Central memory CD4-positive, alpha-beta T cell (primary cell): Measurements from ENCODE around the gene AMN.

Experiments used
- DNase-seq: peaks from one replicate; pipeline ENCODE4 v3.0.0; 2022

The AMN gene

GRCh38 chr14:102947321-102948103 is 25.0 kb downstream of the AMN start:
- no peak for DNase-seq

- no peak for DNase-seq
Observed at GRCh38 chr14:102948698-102949061, 26.2 kb downstream of the AMN start.

- peak; percentile 52 for DNase-seq
Observed at GRCh38 chr14:102949062-102949800, 26.8 kb downstream of the AMN start.

GRCh38 chr14:102949801-102950451 is 27.5 kb downstream of the AMN start:
- no peak for DNase-seq

GRCh38 chr14:102951034-102951433 is 28.6 kb downstream of the AMN start:
- DNase-seq: no peak

GRCh38 chr14:102951799-102952198 is 29.3 kb downstream of the AMN start:
- DNase-seq: no peak

- no peak for DNase-seq
Observed at GRCh38 chr14:102952276-102952675, 29.8 kb downstream of the AMN start.

- no peak for DNase-seq
Observed at GRCh38 chr14:102953100-102953499, 30.6 kb downstream of the AMN start.

- DNase-seq: no peak
Observed at GRCh38 chr14:102954081-102954789, 31.8 kb downstream of the AMN start.

GRCh38 chr14:102955636-102956408 is 33.4 kb downstream of the AMN start:
- no peak for DNase-seq

GRCh38 chr14:102957222-102957621 is 34.8 kb downstream of the AMN start:
- no peak for DNase-seq

- no peak for DNase-seq
Observed at GRCh38 chr14:102958461-102958860, 36.0 kb downstream of the AMN start.

- DNase-seq: no peak
Observed at GRCh38 chr14:102962111-102962627, 39.7 kb downstream of the AMN start.

- no peak for DNase-seq
Observed at GRCh38 chr14:102964152-102964730, 41.8 kb downstream of the AMN start.

- DNase-seq: no peak
Observed at GRCh38 chr14:102965282-102965681, 42.8 kb downstream of the AMN start.

GRCh38 chr14:102965971-102966655 is 43.6 kb downstream of the AMN start:
- no peak for DNase-seq

- DNase-seq: no peak
Observed at GRCh38 chr14:102966681-102967505, 44.4 kb downstream of the AMN start.

- no peak for DNase-seq
Observed at GRCh38 chr14:102967506-102967795, 45.0 kb downstream of the AMN start.

GRCh38 chr14:102968306-102968705 is 45.8 kb downstream of the AMN start:
- DNase-seq: no peak

- no peak for DNase-seq
Observed at GRCh38 chr14:102969060-102969791, 46.8 kb downstream of the AMN start.
